Stimulated activated CD8-positive, alpha-beta memory T cell treated with anti-CD3 and anti-CD28 coated beads, Interleukin-4, amount 100 ng/mL, for 24 hours (primary cell): ENCODE data around the gene BCO1.

Experiments used
- DNase-seq: peaks from one replicate; pipeline ENCODE4 v3.0.0-alpha.2; 2020; ENCODE audit warnings: low read depth

The BCO1 gene

GRCh38 chr16:81275795-81276194 lies 37.3 kb downstream of the BCO1 start:
- no peak for DNase-seq

- DNase-seq, result no peak
Observed at GRCh38 chr16:81276323-81276722, 37.8 kb downstream of the BCO1 start.

DNA sequence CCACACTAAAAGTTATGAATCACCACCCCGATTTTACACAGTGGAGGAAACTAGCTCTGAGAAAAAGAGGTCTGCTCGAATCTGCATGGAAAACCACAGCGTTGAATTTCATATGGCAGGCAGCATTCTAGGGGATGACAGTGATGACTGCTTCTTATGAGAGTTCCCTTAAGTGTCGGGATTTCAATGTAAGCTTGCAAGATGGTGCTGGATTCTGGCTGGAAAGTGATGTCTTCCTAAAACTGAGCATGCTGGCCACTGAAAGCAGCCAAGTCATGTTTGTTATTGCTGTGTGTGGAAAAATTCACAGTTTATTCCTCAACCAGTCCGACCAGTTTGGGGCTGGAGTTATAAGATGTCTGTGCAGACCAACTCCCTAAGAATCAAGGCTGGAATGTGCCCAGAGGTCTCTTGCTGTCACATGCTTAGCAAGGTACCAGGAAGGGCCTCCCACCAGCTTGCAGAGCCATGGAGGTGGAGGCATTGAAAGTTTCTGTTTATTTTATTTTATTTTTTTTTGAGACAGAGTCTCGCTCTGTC lies 39.1 kb downstream of the BCO1 start:
- no peak for DNase-seq

- no peak for DNase-seq
Observed at GRCh38 chr16:81278526-81278925, 40.0 kb downstream of the BCO1 start.

GRCh38 chr16:81279392-81279791 lies 40.9 kb downstream of the BCO1 start:
- DNase-seq, result no peak

DNA sequence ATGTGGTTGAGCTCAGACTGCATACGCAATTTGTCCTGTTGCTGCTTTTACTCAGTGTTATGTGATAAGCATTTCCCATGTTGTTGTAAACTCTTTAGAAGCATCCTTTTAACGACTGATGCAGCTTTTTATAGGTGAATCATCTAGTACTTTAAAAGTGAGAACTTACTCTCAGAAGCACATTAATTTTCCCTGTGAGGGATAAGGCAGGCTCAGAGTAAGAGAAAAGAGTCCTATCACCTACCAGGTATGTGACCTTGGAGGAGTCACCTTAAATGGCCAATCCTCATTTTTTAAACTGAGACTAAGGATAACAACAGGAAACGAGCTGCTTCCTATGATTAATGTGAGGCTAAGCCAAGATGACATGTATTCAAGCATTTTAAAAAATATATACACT lies 41.9 kb downstream of the BCO1 start:
- no peak for DNase-seq

GRCh38 chr16:81283044-81283443 lies 44.6 kb downstream of the BCO1 start:
- DNase-seq, result no peak

DNA sequence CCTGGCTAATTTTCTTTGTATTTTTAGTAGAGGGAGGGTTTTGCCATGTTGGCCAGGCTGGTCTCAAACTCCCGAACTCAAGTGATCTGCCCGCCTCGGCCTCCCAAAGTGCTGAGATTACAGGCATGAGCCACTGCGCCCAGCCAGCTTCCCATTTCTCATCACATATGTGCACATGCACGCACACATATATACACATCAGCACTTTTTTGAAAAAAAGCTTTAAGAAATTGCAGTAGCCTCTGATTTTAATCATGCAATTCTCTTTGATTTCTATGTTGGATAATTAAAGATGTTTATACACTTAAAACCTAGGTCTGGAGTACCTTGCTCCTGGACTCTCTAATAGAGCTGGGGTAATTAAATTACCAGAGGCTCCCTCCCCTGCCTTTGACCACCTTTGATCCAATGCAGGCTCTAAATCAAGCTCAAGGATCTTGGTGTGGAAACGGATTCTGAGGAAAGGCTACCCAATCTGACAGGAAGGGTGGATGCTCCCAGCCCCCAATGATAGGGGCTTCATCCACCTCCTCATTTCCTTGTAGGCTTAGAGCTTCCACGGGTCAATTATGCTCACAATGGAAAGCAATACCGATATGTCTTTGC lies 46.6 kb downstream of the BCO1 start:
- no peak for DNase-seq

GRCh38 chr16:81286190-81286589 lies 47.7 kb downstream of the BCO1 start:
- no peak for DNase-seq

GRCh38 chr16:81291117-81291516 lies 52.6 kb downstream of the BCO1 start:
- no peak for DNase-seq

GRCh38 chr16:81292936-81293335 lies 54.4 kb downstream of the BCO1 start:
- DNase-seq, result no peak

DNA sequence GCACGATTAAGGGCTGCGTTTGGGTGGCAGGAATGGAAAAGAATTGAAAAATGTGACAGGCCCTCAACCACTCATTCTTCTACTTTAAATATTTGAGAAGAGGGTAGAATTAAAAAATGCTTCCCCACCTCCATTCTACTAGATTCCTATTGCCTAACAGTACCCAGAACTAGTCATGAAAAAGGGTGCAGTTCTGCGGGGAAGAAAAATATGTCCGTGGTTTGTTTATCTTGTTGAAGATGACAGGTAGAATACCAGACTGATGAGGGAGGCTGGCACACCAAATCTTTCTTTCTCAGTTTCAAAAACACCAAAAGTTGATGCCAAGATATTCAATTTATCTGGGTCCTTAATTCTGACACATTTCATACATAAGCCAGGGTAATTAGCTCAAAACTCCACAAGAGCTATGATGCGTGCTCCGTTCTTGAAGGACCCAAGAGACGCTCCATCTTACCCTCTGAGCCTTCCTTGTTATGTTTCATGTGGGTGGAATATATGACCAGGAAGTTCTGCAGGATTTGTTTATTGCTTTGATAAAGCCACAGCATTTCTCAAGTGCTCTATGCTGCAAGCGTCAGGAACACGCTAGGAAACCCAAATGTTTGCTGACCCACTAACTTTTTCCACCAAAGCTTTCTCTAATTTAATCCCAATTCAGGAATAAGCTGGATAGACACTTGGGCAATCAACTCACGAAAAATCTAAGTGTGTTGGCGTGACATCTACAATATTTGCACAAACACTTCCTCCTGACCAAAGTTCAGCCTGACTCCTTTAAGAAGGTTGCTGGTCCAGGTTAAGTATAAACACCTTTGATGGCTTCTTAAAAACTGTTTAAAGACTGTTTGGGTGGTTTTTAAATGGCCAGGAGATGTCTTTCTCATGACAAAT lies 55.7 kb downstream of the BCO1 start:
- no peak for DNase-seq

GRCh38 chr16:81296631-81297030 lies 58.1 kb downstream of the BCO1 start:
- no peak for DNase-seq

DNA sequence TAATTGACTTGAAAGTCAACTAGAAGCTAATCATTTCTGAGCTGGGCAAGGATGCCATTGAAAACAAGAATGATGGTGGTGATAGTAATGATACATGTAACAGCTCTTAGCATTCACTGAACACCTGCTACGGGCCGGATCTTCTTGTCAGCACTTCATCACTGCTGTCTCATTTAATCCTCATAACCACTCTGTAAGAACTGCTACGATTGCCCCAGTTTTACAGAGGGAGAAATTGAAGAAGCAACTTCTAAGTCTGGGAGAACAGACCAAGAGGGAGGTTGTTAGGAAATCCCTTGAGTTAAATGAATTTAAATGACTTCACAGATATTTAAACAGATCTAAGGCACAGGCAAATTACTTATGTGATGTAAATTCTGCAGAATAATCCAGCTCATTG lies 69.3 kb downstream of the BCO1 start:
- no peak for DNase-seq

GRCh38 chr16:81310045-81310644 lies 71.7 kb downstream of the BCO1 start:
- DNase-seq, result no peak

- no peak for DNase-seq
Observed at GRCh38 chr16:81311762-81312161, 73.3 kb downstream of the BCO1 start.

- no peak for DNase-seq
Observed at GRCh38 chr16:81313701-81314602, 75.5 kb downstream of the BCO1 start.

- DNase-seq, result peak; percentile 90
Observed at GRCh38 chr16:81314603-81315270, 76.2 kb downstream of the BCO1 start, which contains the start of gene GAN. Gene GAN, plus strand, starts transcription at chr16:81314962. Its CDS starts 152 bp downstream, at chr16:81315114.

DNA sequence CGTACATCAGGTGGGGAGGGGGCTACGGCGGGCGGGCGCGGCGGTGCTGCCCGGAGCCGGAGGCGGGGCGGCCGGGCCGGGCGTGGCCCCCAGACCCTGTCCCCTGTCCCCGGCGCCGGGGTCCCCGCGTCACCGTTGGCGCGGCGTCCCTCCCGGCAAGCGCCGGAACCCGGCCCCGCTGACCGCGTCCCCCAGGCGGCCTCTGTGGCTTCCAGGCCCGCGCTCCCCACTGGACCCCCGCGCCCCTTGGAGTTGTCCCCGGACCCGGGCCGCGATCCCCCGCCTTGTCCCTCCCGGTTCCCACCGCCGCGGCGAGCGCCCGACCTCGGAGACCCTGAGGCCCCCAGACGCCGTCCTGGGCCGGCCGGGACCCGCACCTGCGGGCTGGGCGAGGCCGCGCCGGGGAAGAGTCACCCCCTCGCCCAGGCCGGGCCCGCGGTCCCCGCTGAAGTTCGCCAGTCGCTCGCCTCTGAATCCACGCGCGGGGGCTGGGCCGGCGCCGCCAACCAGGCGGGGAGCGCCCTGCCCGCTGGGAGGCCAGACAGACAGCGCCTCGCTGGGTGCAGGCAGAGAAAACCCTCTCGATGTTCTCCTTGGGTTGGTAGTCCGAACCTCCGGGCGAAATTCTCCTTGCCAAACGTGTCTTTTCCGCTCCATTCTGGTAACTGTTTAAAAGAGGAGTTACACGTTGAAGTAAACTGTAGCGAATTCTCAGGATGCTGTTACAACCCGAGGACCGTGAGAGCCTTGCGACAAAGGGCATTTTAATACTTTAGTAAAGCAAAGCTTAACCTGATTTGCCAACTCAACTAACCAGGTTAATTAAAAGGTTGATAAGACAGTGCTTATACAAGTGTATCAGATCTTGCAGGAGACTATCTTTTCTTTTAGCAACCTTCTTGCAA lies 77.0 kb downstream of the BCO1 start:
- peak; percentile 42 for DNase-seq

DNA sequence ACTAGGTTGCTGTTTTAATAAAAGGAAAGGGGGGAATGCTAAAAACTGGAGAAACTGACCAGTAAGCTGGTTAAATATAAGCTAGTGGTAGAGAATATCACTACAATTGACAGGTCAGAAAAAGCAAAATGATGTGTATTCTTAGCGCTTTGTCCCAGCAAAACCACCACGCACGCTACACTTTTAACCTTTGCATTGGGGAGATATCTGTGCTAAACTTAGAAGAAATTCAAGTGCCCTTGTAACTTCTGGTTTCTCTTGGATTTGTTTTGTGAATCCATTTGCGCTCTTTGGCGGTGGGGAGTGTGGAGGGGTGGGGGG lies 77.6 kb downstream of the BCO1 start:
- no peak for DNase-seq
